GM18517 (cell line): Measurements from ENCODE around the gene OR6K6.

ENCODE experiments used
- ATAC-seq: cut with Tn5 transposase; IDR thresholded peaks from one replicate; pipeline ENCODE4 v1.9.1; 2021; ENCODE audit warnings: mild to moderate bottlenecking, moderate library complexity; ENCODE audit not compliant: unreplicated experiment

OR6K6 gene

DNA sequence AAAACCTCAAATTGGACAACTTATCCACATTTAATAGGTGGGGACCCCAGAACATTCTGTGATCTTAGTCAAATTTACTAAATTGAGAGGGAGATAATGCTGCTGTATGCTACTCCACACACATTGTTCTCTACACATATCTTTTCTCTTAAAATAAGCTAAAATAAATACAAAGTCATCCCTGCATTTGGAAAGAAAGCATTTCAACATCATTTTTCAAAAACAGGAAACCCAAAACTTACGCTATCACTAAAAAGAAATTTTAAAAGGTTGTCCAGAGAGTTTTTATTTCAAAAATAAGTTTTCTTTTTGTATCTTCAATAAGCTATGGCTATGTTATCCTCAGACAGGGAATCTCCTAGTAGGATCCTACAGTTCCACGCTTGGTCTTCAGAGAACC, 46.0 kb downstream of the OR6K6 start:
- no peak for ATAC-seq

DNA sequence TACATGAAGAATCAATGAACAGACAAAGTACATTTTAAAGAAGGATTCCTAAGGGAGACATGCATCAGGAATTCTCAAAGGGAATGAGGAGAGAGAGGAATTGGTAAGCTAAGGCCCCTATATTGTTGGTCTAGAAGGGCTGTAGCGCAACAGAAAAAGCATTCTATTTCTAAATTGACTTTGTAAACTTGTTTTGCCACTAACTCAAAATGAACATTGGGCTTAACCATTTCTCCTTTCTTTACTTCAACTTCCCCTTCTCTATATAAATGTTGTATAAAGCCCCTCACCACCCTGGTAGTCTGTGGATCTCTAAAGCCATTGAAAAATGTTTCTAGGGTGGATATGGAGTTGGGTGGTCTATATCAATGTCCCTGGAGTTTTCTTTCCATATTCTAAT, 46.9 kb downstream of the OR6K6 start:
- no peak for ATAC-seq

DNA sequence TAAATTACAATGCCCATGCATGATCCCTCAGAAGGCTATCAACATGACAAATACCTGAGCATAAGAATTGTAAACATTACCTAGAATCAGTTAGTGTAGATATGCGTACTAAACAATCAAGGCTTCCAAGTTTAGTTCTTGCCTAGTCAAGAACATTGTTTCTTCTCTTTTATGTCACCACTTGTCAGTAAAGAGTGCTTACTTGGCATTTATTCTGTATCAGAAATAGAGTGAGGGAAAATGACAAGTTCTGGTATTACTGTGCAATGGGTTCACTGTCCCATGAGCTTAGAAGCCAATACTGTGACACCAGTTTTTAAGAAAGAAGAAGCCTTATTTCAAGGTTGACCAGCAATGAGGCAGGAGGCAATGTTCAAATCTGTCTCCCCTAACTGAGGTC, 49.2 kb downstream of the OR6K6 start:
- ATAC-seq, result no peak
